DMS53 (cell line): Measurements from ENCODE around the gene SHC2.
"Not testable (repeated sequence)": the region's sequence is repeated elsewhere in the genome, so short reads cannot be mapped to it uniquely, and the experiment has no call there.

Experiments
- DNase-seq: peaks from one replicate; lab custom pipeline; 2025; lab: John Stamatoyannopoulos, UW

Gene SHC2

GRCh38 chr19:423691-424466, 37.0 kb downstream of the SHC2 start:
- no peak for DNase-seq

- not testable (repeated sequence) for DNase-seq
Measured at GRCh38 chr19:422917-423226, 38.0 kb downstream of the SHC2 start.

GRCh38 chr19:422213-422916, 38.5 kb downstream of the SHC2 start:
- DNase-seq, result peak; percentile 40

- no peak for DNase-seq
Measured at GRCh38 chr19:419721-420515, 40.9 kb downstream of the SHC2 start.

- no peak for DNase-seq
Measured at GRCh38 chr19:418761-419671, 41.8 kb downstream of the SHC2 start.

GRCh38 chr19:416416-416815, 44.4 kb downstream of the SHC2 start:
- DNase-seq, result no peak

- no peak for DNase-seq
Measured at GRCh38 chr19:415292-415691, 45.5 kb downstream of the SHC2 start.

GRCh38 chr19:413756-414420, 46.9 kb downstream of the SHC2 start:
- DNase-seq, result no peak

- DNase-seq, result no peak
Measured at GRCh38 chr19:412356-413355, 48.2 kb downstream of the SHC2 start.

GRCh38 chr19:411723-412355, 49.0 kb downstream of the SHC2 start:
- DNase-seq, result peak; percentile 13

GRCh38 chr19:411121-411722, 49.6 kb downstream of the SHC2 start:
- DNase-seq, result not testable (repeated sequence)

GRCh38 chr19:410243-410781, 50.5 kb downstream of the SHC2 start:
- no peak for DNase-seq

- peak; percentile 45 for DNase-seq
Measured at GRCh38 chr19:409516-410242, 51.2 kb downstream of the SHC2 start.

- DNase-seq, result peak; percentile 40
Measured at GRCh38 chr19:408902-409515, 51.8 kb downstream of the SHC2 start, which contains the start of gene C2CD4C. TSS of gene C2CD4C (minus strand) at chr19:409147. CDS start at chr19:408361, 786 bp downstream.

- DNase-seq, result no peak
Measured at GRCh38 chr19:408441-408901, 52.4 kb downstream of the SHC2 start.

- DNase-seq, result no peak
Measured at GRCh38 chr19:407511-408440, 53.1 kb downstream of the SHC2 start.
